Ovary (tissue), 9 donors: Measurements from ENCODE around the gene USP36. TPM values are rescaled to one million over a fixed set of nuclear protein-coding genes. Genes with fewer than 3 reads are reported as not detected.

Experiments
- DNase-seq, 5 donors: peaks; one replicate each; pipeline ENCODE4 v3.0.0-alpha.2; 2019 to 2020
- H3K27ac ChIP-seq, 2 donors: fragments of 200-600 bp; one replicate each; pipeline versions ENCODE4 v1.5.1 to v1.8.0; 2019 to 2022
- H3K27me3 ChIP-seq: fragments of 200-600 bp; one replicate; pipeline ENCODE4 v1.8.0; 2022
- H3K36me3 ChIP-seq: fragments of 200-600 bp; sonication (generic); one replicate; pipeline ENCODE4 v1.5.1; 2019
- H3K4me1 ChIP-seq: one replicate; pipeline ENCODE4 v1.8.1; 2013; ENCODE audit warnings: mild to moderate bottlenecking, moderate library complexity; ENCODE audit not compliant: insufficient read depth
- H3K4me3 ChIP-seq: fragments of 200-600 bp; sonication (generic); one replicate; pipeline ENCODE4 v1.5.1; 2017
- H3K9me3 ChIP-seq, 2 donors: fragments of 200-600 bp in 1 of 2; sonication (generic) in 1 of 2; one replicate each; pipeline versions ENCODE4 v1.5.1 to v1.8.1; 2013 to 2019; ENCODE audit warnings: mild to moderate bottlenecking in 1 of 2, moderate library complexity in 1 of 2
- EP300 ChIP-seq: sonication (generic); formaldehyde crosslinking; IDR thresholded peaks from one replicate; pipeline ENCODE4 v1.6.1; 2017; ENCODE audit warnings: antibody characterized with exemption
- POLR2A ChIP-seq: fragments of 450-650 bp; IDR thresholded peaks from one replicate; pipeline ENCODE4 v1.6.1; 2017; ENCODE audit warnings: antibody characterized with exemption, mild to moderate bottlenecking, moderate library complexity
- WGBS, 3 donors: extraction: QIAGEN DNeasy Blood & Tissue Kit in 1 of 3; methylation state at CpG; one replicate each; pipeline versions ENCODE4 v1.1.5 to v1.1.7; 2013 to 2017; 5-methylcytosine and 5-hydroxymethylcytosine counted together
- intact Hi-C, 4 donors: fragments of 100-400 bp; cut with DNase I; formaldehyde crosslinking; loops; one replicate each; pipeline versions ENCODE4 v1.11.0 to v1.15.1; 2022 to 2023
- polyA plus RNA-seq, 2 donors: library from polyadenylated mRNA; stranded (reverse); fragments of 200-250 nt in 1 of 2; fragments of 350-450 nt in 1 of 2; fragmentation: Illumina TruSeq in 1 of 2; extraction: RNeasy Lipid Tissue Mini Kit (QIAGEN cat#74804) in 1 of 2; gene quantifications; one replicate each; pipeline ENCODE4 v1.2.3, GENCODE V29; 2013 to 2014
- total RNA-seq, 7 donors: library from RNA; depleted of rRNA in 2 of 7; stranded (reverse); fragments of >200 nt in 2 of 7; fragmentation: NEBNext Ultra II Directional in 3 of 7; extraction: Animal tissue kit (Norgen Biotek cat#: 25700) in 3 of 7; gene quantifications; one replicate each; pipeline versions ENCODE4 v1.1.0 to v1.2.4, GENCODE V29; 2016 to 2023
- TF ChIP-seq, protein P1 (sequence below), 3 donors: fragments of 450-650 bp in 2 of 3; fragments of 200-600 bp in 1 of 3; IDR thresholded peaks; one replicate each; pipeline versions ENCODE4 v1.5.1 to v1.8.0; 2016 to 2022; ENCODE audit warnings: antibody characterized with exemption in 3 of 3, mild to moderate bottlenecking in 1 of 3
- donor health status: DM: no; HTN: no; CAD: no; lungs with moderate emphysema.
- donor health status: DM: no; HTN: no; CAD: no.
- donor health status: Bipolar disorder and iron deficiency.
- donor health status: DM: yes; HTN: yes; CAD: no.
- donor health status: DM: no; HTN: no; CAD: no.
- donor health status: DM: yes; HTN: yes; CAD: no.

Gene USP36
- total and polyA plus RNA-seq, 9 donors, result 38.7 to 127 (median 67.4) TPM

GRCh38 chr17:78825696-78826095 lies 14.9 kb downstream of the USP36 start:
- Histone ChIP-seq H3K9me3 (no peaks in the 10 kb centered on the region), H3K4me1 (no peaks in the 10 kb centered on the region), H3K27ac (no peak overlapping the region), H3K4me3 (no peak overlapping the region), H3K36me3 (no peaks in the 10 kb centered on the region), H3K27me3 (no peaks in the 10 kb centered on the region)
- intact Hi-C loops, result no loop called here
- TF ChIP-seq POLR2A, result no peak
- no peak for TF ChIP-seq EP300
- TF ChIP-seq, protein P1, sequence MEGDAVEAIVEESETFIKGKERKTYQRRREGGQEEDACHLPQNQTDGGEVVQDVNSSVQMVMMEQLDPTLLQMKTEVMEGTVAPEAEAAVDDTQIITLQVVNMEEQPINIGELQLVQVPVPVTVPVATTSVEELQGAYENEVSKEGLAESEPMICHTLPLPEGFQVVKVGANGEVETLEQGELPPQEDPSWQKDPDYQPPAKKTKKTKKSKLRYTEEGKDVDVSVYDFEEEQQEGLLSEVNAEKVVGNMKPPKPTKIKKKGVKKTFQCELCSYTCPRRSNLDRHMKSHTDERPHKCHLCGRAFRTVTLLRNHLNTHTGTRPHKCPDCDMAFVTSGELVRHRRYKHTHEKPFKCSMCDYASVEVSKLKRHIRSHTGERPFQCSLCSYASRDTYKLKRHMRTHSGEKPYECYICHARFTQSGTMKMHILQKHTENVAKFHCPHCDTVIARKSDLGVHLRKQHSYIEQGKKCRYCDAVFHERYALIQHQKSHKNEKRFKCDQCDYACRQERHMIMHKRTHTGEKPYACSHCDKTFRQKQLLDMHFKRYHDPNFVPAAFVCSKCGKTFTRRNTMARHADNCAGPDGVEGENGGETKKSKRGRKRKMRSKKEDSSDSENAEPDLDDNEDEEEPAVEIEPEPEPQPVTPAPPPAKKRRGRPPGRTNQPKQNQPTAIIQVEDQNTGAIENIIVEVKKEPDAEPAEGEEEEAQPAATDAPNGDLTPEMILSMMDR (IDR thresholded peaks at IDR 0.05), result no peak
- peak in 1 of 5 donors; percentile 23 for DNase-seq
- WGBS, 3 donors, result 92 to 97% (median 95%) methylated on average over 6 of the region's 6 CpGs

DNA sequence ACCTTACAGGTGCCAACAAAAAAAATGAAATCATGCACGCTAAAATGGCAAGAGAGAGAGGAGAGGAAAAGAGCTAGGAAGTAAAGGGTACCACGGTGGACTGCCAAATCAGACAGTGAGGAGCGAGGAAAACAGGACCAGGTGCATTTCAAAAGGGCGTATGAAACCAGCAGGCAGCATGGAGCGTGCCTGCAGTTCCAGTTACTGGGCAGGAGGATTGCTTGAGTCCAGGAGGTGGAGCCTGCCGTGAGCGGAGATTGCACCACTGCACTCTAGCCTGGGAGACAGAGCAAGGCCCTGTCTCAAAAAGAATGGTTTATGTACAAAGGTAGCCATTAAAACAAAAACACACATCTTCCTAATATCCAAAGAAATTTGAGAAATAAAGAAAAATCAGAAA lies 16.4 kb downstream of the USP36 start:
- Histone ChIP-seq H3K4me1 (no peaks in the 10 kb centered on the region), H3K9me3 (no peaks in the 10 kb centered on the region), H3K4me3 (no peak overlapping the region), H3K27me3 (no peaks in the 10 kb centered on the region), H3K27ac (no peak overlapping the region), H3K36me3 (no peaks in the 10 kb centered on the region)
- TF ChIP-seq POLR2A (no peak), EP300 (no peak)
- TF ChIP-seq, protein P1 (IDR thresholded peaks at IDR 0.05), result no peak
- intact Hi-C loops, result no loop called here
- peak in 1 of 5 donors; percentile 8 for DNase-seq
- WGBS, 3 donors, result 85 to 89% (median 88%) methylated on average over 7 of the region's 7 CpGs

DNA sequence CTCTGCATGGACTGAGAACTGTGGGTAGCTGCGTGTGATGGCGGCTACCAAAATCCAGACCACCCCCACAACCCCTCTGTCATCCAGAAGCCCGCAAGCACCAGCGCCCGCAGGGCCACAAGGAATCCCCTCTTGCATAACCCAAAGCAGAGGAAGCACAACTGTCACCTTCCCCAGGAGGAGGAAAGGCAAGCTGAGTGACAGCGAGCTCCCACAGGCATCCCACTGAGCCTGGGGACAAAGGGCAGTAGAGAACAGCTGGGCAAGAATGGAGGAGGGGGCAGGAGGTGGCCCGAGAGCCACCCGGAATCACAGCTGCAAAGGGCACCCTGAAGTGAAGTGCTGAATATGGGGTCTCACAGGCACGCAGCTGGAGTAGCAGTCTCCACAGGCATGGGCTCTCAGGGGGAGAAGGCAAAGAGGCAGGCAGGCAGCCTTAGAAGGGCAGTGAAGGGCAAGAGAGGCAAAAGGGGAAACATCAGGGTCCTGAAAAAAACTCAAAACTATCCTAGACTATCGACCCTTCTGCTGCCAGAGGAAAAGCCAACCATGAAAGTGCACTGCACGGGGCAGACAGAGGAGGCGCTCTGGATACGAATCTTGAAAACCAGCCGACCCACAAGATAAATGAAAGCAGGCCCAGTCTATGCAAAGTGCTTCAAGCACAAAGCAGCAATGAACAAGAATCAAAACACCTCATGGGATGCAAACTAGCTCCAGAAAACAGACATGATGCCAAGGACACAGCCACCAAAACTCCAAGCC lies 17.1 kb downstream of the USP36 start:
- TF ChIP-seq POLR2A (no peak), EP300 (no peak)
- TF ChIP-seq, protein P1 (IDR thresholded peaks at IDR 0.05), result no peak
- 87 to 92% (median 89%) methylated on average over 14 of the region's 14 CpGs for WGBS, 3 donors
- no peaks in the 10 kb centered on the region for H3K27me3 ChIP-seq
- no peak overlapping the region for H3K4me3 ChIP-seq
- H3K27ac ChIP-seq, result no peak overlapping the region
- no peaks in the 10 kb centered on the region for H3K4me1 ChIP-seq
- no peaks in the 10 kb centered on the region for H3K9me3 ChIP-seq
- peak in 1 of 5 donors; percentile 13 for DNase-seq
- intact Hi-C loops, result no loop called here
- no peaks in the 10 kb centered on the region for H3K36me3 ChIP-seq

DNA sequence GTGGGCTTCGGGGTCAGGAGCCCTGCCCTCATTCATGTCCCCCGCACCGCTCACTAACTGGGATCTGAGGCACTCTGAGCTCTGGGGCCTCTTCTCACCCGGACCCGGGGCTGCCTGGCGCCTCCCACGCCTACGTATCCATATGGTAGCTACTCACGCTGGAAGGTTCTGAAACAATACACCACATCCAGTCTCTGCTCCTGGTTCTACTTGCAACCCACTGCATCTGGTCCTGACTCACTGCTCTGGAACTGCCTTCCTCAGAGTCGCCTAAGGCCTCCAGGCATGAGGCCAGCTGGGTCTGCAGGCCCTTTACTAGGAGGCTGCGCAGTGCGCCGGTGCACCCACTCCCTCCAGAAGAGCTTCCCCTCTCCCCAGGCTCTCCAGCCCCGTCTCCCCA lies 18.1 kb downstream of the USP36 start:
- DNase-seq, result peak in 1 of 5 donors; percentile 45
- H3K36me3 ChIP-seq, result no peaks in the 10 kb centered on the region
- no peaks in the 10 kb centered on the region for H3K27me3 ChIP-seq
- H3K4me1 ChIP-seq, result no peaks in the 10 kb centered on the region
- intact Hi-C loops, result no loop called here
- H3K9me3 ChIP-seq, result no peaks in the 10 kb centered on the region
- 61 to 68% (median 62%) methylated on average over 14 of the region's 14 CpGs for WGBS, 3 donors
- no peak for TF ChIP-seq EP300
- TF ChIP-seq, protein P1 (IDR thresholded peaks at IDR 0.05), result no peak
- no peak for TF ChIP-seq POLR2A
- no peak overlapping the region for H3K4me3 ChIP-seq
- no peak overlapping the region for H3K27ac ChIP-seq
